ENCODE results near the gene NUFIP1. TPM values are rescaled to one million over a fixed set of nuclear protein-coding genes. Genes with fewer than 3 reads are reported as not detected.

The NUFIP1 gene
- total RNA-seq, 5 donors from 2014 or later (not counting 1 experiment from before 2014, with no cell fraction given) = 3.1 to 4.9 (median 4.0) TPM

Other genes with a start within 250 kb of the NUFIP1 start
- 10 to 100 TPM; 28.0 to 37.8 (median 31.7) TPM for gene GPALPP1, start 67 bp upstream of the NUFIP1 start, total RNA-seq
- 10 to 100 TPM; 12.9 to 17.0 (median 15.6) TPM for gene GTF2F2, start 131.0 kb upstream of the NUFIP1 start, total RNA-seq
- gene KCTD4, start 211.6 kb upstream of the NUFIP1 start, total RNA-seq = not detected

Data from T-cell (primary cell).